WTC11 (cell line): ENCODE data around the gene VEGFD.

Experiments
- CBFB ChIP-seq: sonication (generic); formaldehyde crosslinking; IDR thresholded peaks from 2 replicates; pipeline ENCODE4 v1.8.1; 2022; ENCODE audit warnings: mild to moderate bottlenecking, low read depth, missing genetic modification reagents
- CREB1 ChIP-seq: sonication (generic); formaldehyde crosslinking; IDR thresholded peaks from 2 replicates; pipeline ENCODE4 v1.8.0; 2023; ENCODE audit warnings: mild to moderate bottlenecking, missing genetic modification reagents
- IRF2 ChIP-seq: sonication (generic); formaldehyde crosslinking; IDR thresholded peaks from 2 replicates; pipeline ENCODE4 v1.8.0; 2022; ENCODE audit warnings: low read depth, missing genetic modification reagents, borderline replicate concordance
- NFYB ChIP-seq: sonication (generic); formaldehyde crosslinking; conservative IDR thresholded peaks from 2 replicates; pipeline ENCODE4 v1.8.0; 2022; ENCODE audit warnings: low read depth, missing genetic modification reagents
- SMAD3 ChIP-seq: sonication (generic); formaldehyde crosslinking; IDR thresholded peaks from 2 replicates; pipeline ENCODE4 v1.8.0; 2022; ENCODE audit warnings: missing genetic modification reagents, mild to moderate bottlenecking, borderline replicate concordance
- TEAD1 ChIP-seq: sonication (generic); formaldehyde crosslinking; IDR thresholded peaks from 2 replicates; pipeline ENCODE4 v1.8.0; 2022; ENCODE audit warnings: mild to moderate bottlenecking, missing genetic modification reagents
- TEAD4 ChIP-seq: sonication (generic); formaldehyde crosslinking; IDR thresholded peaks from 2 replicates; pipeline ENCODE4 v1.8.0; 2022; ENCODE audit warnings: mild to moderate bottlenecking, missing genetic modification reagents
- TF ChIP-seq, protein P1 (sequence below): fragments of 200-600 bp; IDR thresholded peaks from 2 replicates; pipeline ENCODE4 v1.8.0; 2022; ENCODE audit warnings: antibody characterized with exemption
- TF ChIP-seq, protein P2 (sequence below): sonication (generic); formaldehyde crosslinking; conservative IDR thresholded peaks from 2 replicates; pipeline ENCODE4 v1.8.1; 2023; ENCODE audit warnings: mild to moderate bottlenecking, low read depth, missing genetic modification reagents, moderate library complexity
- TF ChIP-seq, protein P3 (sequence below): sonication (generic); formaldehyde crosslinking; IDR thresholded peaks from 2 replicates; pipeline ENCODE4 v1.8.0; 2023; ENCODE audit warnings: missing genetic modification reagents, mild to moderate bottlenecking, borderline replicate concordance
- TF ChIP-seq, protein P4 (sequence below): sonication (generic); formaldehyde crosslinking; IDR thresholded peaks from 2 replicates; pipeline ENCODE4 v1.8.0; 2022; ENCODE audit warnings: mild to moderate bottlenecking, missing genetic modification reagents
- TF ChIP-seq, protein P5 (sequence below): sonication (generic); formaldehyde crosslinking; IDR thresholded peaks from 2 replicates; pipeline ENCODE4 v1.8.1; 2022; ENCODE audit warnings: low read depth, missing genetic modification reagents, borderline replicate concordance
- TF ChIP-seq, protein P6 (sequence below): fragments of 250-450 bp; sonication (Bioruptor Pico); IDR thresholded peaks from 2 replicates; pipeline ENCODE4 v2.1.2; 2022; ENCODE audit warnings: mild to moderate bottlenecking, moderate library complexity

DNA sequence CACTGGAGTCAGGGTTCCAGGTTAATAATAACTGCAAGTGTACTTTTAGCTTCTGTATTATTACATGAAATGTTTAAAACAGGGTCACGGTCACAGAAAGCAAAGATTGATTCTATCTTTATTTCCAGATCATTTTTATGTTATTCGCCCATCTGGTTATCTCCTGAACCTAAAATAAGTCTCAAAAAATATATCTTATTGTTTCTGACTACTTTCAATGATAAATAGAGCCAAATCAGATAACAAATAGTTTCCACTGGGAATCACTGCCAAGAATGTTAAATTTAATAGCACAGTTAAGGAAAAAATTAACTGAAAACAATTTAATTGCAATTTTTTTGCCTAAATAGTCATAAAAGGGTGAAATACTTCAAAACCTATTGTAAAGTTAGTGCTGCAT, 17.2 kb upstream of the VEGFD start:
- TF ChIP-seq CBFB = no peak
- TF ChIP-seq, protein P1, sequence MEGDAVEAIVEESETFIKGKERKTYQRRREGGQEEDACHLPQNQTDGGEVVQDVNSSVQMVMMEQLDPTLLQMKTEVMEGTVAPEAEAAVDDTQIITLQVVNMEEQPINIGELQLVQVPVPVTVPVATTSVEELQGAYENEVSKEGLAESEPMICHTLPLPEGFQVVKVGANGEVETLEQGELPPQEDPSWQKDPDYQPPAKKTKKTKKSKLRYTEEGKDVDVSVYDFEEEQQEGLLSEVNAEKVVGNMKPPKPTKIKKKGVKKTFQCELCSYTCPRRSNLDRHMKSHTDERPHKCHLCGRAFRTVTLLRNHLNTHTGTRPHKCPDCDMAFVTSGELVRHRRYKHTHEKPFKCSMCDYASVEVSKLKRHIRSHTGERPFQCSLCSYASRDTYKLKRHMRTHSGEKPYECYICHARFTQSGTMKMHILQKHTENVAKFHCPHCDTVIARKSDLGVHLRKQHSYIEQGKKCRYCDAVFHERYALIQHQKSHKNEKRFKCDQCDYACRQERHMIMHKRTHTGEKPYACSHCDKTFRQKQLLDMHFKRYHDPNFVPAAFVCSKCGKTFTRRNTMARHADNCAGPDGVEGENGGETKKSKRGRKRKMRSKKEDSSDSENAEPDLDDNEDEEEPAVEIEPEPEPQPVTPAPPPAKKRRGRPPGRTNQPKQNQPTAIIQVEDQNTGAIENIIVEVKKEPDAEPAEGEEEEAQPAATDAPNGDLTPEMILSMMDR = no peak
- TF ChIP-seq, protein P2, sequence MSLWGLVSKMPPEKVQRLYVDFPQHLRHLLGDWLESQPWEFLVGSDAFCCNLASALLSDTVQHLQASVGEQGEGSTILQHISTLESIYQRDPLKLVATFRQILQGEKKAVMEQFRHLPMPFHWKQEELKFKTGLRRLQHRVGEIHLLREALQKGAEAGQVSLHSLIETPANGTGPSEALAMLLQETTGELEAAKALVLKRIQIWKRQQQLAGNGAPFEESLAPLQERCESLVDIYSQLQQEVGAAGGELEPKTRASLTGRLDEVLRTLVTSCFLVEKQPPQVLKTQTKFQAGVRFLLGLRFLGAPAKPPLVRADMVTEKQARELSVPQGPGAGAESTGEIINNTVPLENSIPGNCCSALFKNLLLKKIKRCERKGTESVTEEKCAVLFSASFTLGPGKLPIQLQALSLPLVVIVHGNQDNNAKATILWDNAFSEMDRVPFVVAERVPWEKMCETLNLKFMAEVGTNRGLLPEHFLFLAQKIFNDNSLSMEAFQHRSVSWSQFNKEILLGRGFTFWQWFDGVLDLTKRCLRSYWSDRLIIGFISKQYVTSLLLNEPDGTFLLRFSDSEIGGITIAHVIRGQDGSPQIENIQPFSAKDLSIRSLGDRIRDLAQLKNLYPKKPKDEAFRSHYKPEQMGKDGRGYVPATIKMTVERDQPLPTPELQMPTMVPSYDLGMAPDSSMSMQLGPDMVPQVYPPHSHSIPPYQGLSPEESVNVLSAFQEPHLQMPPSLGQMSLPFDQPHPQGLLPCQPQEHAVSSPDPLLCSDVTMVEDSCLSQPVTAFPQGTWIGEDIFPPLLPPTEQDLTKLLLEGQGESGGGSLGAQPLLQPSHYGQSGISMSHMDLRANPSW = no peak
- no peak for TF ChIP-seq TEAD4 (CRISPR knock-in tag)
- TF ChIP-seq CREB1 (CRISPR knock-in tag) = no peak
- TF ChIP-seq TEAD1 (CRISPR knock-in tag) = no peak
- TF ChIP-seq, protein P3, sequence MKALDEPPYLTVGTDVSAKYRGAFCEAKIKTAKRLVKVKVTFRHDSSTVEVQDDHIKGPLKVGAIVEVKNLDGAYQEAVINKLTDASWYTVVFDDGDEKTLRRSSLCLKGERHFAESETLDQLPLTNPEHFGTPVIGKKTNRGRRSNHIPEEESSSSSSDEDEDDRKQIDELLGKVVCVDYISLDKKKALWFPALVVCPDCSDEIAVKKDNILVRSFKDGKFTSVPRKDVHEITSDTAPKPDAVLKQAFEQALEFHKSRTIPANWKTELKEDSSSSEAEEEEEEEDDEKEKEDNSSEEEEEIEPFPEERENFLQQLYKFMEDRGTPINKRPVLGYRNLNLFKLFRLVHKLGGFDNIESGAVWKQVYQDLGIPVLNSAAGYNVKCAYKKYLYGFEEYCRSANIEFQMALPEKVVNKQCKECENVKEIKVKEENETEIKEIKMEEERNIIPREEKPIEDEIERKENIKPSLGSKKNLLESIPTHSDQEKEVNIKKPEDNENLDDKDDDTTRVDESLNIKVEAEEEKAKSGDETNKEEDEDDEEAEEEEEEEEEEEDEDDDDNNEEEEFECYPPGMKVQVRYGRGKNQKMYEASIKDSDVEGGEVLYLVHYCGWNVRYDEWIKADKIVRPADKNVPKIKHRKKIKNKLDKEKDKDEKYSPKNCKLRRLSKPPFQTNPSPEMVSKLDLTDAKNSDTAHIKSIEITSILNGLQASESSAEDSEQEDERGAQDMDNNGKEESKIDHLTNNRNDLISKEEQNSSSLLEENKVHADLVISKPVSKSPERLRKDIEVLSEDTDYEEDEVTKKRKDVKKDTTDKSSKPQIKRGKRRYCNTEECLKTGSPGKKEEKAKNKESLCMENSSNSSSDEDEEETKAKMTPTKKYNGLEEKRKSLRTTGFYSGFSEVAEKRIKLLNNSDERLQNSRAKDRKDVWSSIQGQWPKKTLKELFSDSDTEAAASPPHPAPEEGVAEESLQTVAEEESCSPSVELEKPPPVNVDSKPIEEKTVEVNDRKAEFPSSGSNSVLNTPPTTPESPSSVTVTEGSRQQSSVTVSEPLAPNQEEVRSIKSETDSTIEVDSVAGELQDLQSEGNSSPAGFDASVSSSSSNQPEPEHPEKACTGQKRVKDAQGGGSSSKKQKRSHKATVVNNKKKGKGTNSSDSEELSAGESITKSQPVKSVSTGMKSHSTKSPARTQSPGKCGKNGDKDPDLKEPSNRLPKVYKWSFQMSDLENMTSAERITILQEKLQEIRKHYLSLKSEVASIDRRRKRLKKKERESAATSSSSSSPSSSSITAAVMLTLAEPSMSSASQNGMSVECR (CRISPR knock-in tag) = no peak
- TF ChIP-seq SMAD3 (CRISPR knock-in tag) = no peak
- TF ChIP-seq, protein P4, sequence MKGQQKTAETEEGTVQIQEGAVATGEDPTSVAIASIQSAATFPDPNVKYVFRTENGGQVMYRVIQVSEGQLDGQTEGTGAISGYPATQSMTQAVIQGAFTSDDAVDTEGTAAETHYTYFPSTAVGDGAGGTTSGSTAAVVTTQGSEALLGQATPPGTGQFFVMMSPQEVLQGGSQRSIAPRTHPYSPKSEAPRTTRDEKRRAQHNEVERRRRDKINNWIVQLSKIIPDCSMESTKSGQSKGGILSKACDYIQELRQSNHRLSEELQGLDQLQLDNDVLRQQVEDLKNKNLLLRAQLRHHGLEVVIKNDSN (CRISPR knock-in tag) = no peak
- TF ChIP-seq NFYB (CRISPR knock-in tag) = no peak
- TF ChIP-seq, protein P5, sequence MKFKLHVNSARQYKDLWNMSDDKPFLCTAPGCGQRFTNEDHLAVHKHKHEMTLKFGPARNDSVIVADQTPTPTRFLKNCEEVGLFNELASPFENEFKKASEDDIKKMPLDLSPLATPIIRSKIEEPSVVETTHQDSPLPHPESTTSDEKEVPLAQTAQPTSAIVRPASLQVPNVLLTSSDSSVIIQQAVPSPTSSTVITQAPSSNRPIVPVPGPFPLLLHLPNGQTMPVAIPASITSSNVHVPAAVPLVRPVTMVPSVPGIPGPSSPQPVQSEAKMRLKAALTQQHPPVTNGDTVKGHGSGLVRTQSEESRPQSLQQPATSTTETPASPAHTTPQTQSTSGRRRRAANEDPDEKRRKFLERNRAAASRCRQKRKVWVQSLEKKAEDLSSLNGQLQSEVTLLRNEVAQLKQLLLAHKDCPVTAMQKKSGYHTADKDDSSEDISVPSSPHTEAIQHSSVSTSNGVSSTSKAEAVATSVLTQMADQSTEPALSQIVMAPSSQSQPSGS (CRISPR knock-in tag) = no peak
- TF ChIP-seq IRF2 = no peak
- TF ChIP-seq, protein P6, sequence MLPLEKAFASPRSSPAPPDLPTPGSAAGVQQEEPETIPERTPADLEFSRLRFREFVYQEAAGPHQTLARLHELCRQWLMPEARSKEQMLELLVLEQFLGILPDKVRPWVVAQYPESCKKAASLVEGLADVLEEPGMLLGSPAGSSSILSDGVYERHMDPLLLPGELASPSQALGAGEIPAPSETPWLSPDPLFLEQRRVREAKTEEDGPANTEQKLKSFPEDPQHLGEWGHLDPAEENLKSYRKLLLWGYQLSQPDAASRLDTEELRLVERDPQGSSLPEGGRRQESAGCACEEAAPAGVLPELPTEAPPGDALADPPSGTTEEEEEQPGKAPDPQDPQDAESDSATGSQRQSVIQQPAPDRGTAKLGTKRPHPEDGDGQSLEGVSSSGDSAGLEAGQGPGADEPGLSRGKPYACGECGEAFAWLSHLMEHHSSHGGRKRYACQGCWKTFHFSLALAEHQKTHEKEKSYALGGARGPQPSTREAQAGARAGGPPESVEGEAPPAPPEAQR = no peak
